Activated CD8-positive, alpha-beta memory T cell treated with anti-CD3 and anti-CD28 coated beads, Interleukin-2, amount 10 ng/mL, durations not matched to agents 7 days and 5 days (primary cell): Measurements from ENCODE around the gene GCNT2. TPM values are rescaled to one million over a fixed set of nuclear protein-coding genes. Genes with fewer than 3 reads are reported as not detected.

Experiments
- ATAC-seq: fragments of 150-1000 bp; cut with Tn5 transposase; one replicate; pipeline ENCODE4 v1.10.0; 2021; ENCODE audit warnings: moderate library complexity
- CTCF ChIA-PET: fragments of 350-600 bp; sonication (Branson Sonifier 250); formaldehyde crosslinking; loops from one replicate; lab custom pipeline; 2021; ENCODE audit warnings: antibody characterized with exemption; lab: Charles Lee
- DNase-seq: peaks from one replicate; pipeline ENCODE4 v3.0.0-alpha.2; 2020
- H3K27ac Mint-ChIP-seq: one replicate; pipeline ENCODE4 v1.8.0; 2021; ENCODE audit warnings: mild to moderate bottlenecking, mixed read lengths
- H3K27me3 Mint-ChIP-seq: one replicate; pipeline ENCODE4 v1.8.0; 2021; ENCODE audit warnings: mixed read lengths
- H3K36me3 Mint-ChIP-seq: one replicate; pipeline ENCODE4 v1.8.0; 2021; ENCODE audit warnings: mild to moderate bottlenecking, mixed read lengths
- H3K4me1 Mint-ChIP-seq: one replicate; pipeline ENCODE4 v1.8.0; 2021; ENCODE audit warnings: mixed read lengths
- H3K4me3 Mint-ChIP-seq: one replicate; pipeline ENCODE4 v1.8.0; 2021; ENCODE audit warnings: mild to moderate bottlenecking, moderate library complexity, mixed read lengths
- H3K9me3 Mint-ChIP-seq: one replicate; pipeline ENCODE4 v1.8.0; 2022; ENCODE audit warnings: low read depth, mixed read lengths
- total RNA-seq, 2 experiments: library from RNA; stranded (reverse); gene quantifications; one replicate each; pipeline ENCODE4 v1.2.3, GENCODE V29; 2021

The GCNT2 gene
- total RNA-seq, 2 experiments from 2014 or later: 2.2 to 4.3 TPM

GRCh38 chr6:10583509-10583901, 62.4 kb downstream of the GCNT2 start:
- CTCF ChIA-PET: no interaction called here
- ATAC-seq (peak; percentile 27), DNase-seq (no peak)
- Mint-ChIP-seq H3K27ac (peak overlapping the region; percentile 28), H3K36me3 (no peaks in the 10 kb centered on the region), H3K9me3 (no peaks in the 10 kb centered on the region), H3K4me1 (peaks cover 24% of the 10 kb centered on the region), H3K27me3 (no peaks in the 10 kb centered on the region), H3K4me3 (no peak overlapping the region)

GRCh38 chr6:10584607-10585006, 63.5 kb downstream of the GCNT2 start:
- ATAC-seq (no peak), DNase-seq (no peak)
- CTCF ChIA-PET: no interaction called here
- no peaks in the 10 kb centered on the region for H3K9me3 Mint-ChIP-seq
- H3K27ac Mint-ChIP-seq: no peak overlapping the region
- H3K4me1 Mint-ChIP-seq: peaks cover 24% of the 10 kb centered on the region
- no peak overlapping the region for H3K4me3 Mint-ChIP-seq
- no peaks in the 10 kb centered on the region for H3K36me3 Mint-ChIP-seq
- no peaks in the 10 kb centered on the region for H3K27me3 Mint-ChIP-seq

GRCh38 chr6:10585209-10585845, 64.2 kb downstream of the GCNT2 start:
- Mint-ChIP-seq H3K4me3 (no peak overlapping the region), H3K27me3 (no peaks in the 10 kb centered on the region), H3K27ac (no peak overlapping the region), H3K36me3 (no peaks in the 10 kb centered on the region), H3K9me3 (no peaks in the 10 kb centered on the region), H3K4me1 (peaks cover 24% of the 10 kb centered on the region)
- CTCF ChIA-PET: no interaction called here
- ATAC-seq (no peak), DNase-seq (no peak)

- DNase-seq: no peak
- CTCF ChIA-PET: no interaction called here
- H3K4me1 Mint-ChIP-seq: peaks cover 24% of the 10 kb centered on the region
- no peaks in the 10 kb centered on the region for H3K27me3 Mint-ChIP-seq
- peaks cover 1% of the 10 kb centered on the region for H3K36me3 Mint-ChIP-seq
- H3K27ac Mint-ChIP-seq: no peak overlapping the region
- H3K4me3 Mint-ChIP-seq: no peak overlapping the region
- ATAC-seq: no peak
- H3K9me3 Mint-ChIP-seq: no peaks in the 10 kb centered on the region
Measured at GRCh38 chr6:10586302-10586701, 65.2 kb downstream of the GCNT2 start.

GRCh38 chr6:10587656-10588406, 66.7 kb downstream of the GCNT2 start:
- H3K36me3 Mint-ChIP-seq: peaks cover 1% of the 10 kb centered on the region
- no peaks in the 10 kb centered on the region for H3K27me3 Mint-ChIP-seq
- no peak overlapping the region for H3K4me3 Mint-ChIP-seq
- peak; percentile 67 for DNase-seq
- CTCF ChIA-PET: no interaction called here
- no peak overlapping the region for H3K27ac Mint-ChIP-seq
- H3K4me1 Mint-ChIP-seq: peaks cover 20% of the 10 kb centered on the region
- peak; percentile 71 for ATAC-seq
- no peaks in the 10 kb centered on the region for H3K9me3 Mint-ChIP-seq

- ATAC-seq (no peak), DNase-seq (no peak)
- peaks cover 1% of the 10 kb centered on the region for H3K36me3 Mint-ChIP-seq
- H3K4me3 Mint-ChIP-seq: no peak overlapping the region
- peaks cover 10% of the 10 kb centered on the region for H3K4me1 Mint-ChIP-seq
- CTCF ChIA-PET: no interaction called here
- H3K9me3 Mint-ChIP-seq: no peaks in the 10 kb centered on the region
- no peak overlapping the region for H3K27ac Mint-ChIP-seq
- H3K27me3 Mint-ChIP-seq: no peaks in the 10 kb centered on the region
Measured at GRCh38 chr6:10588562-10589428, 67.6 kb downstream of the GCNT2 start.

GRCh38 chr6:10589429-10589727, 68.2 kb downstream of the GCNT2 start:
- H3K9me3 Mint-ChIP-seq: no peaks in the 10 kb centered on the region
- ATAC-seq: no peak
- no peak overlapping the region for H3K4me3 Mint-ChIP-seq
- H3K4me1 Mint-ChIP-seq: peaks cover 5% of the 10 kb centered on the region
- DNase-seq: no peak
- peaks cover 1% of the 10 kb centered on the region for H3K36me3 Mint-ChIP-seq
- CTCF ChIA-PET: no interaction called here
- no peaks in the 10 kb centered on the region for H3K27me3 Mint-ChIP-seq
- no peak overlapping the region for H3K27ac Mint-ChIP-seq

GRCh38 chr6:10589983-10590382, 68.8 kb downstream of the GCNT2 start:
- Mint-ChIP-seq H3K27me3 (no peaks in the 10 kb centered on the region), H3K4me3 (no peak overlapping the region), H3K9me3 (no peaks in the 10 kb centered on the region), H3K36me3 (peaks cover 1% of the 10 kb centered on the region), H3K4me1 (peaks cover 4% of the 10 kb centered on the region), H3K27ac (no peak overlapping the region)
- DNase-seq (no peak), ATAC-seq (no peak)
- CTCF ChIA-PET: no interaction called here

GRCh38 chr6:10591422-10592160, 70.4 kb downstream of the GCNT2 start:
- CTCF ChIA-PET: no interaction called here
- no peaks in the 10 kb centered on the region for H3K27me3 Mint-ChIP-seq
- ATAC-seq (no peak), DNase-seq (no peak)
- peaks cover 1% of the 10 kb centered on the region for H3K36me3 Mint-ChIP-seq
- no peaks in the 10 kb centered on the region for H3K9me3 Mint-ChIP-seq
- H3K4me1 Mint-ChIP-seq: peaks cover 6% of the 10 kb centered on the region
- H3K27ac Mint-ChIP-seq: no peak overlapping the region
- H3K4me3 Mint-ChIP-seq: no peak overlapping the region

GRCh38 chr6:10595731-10596664, 74.8 kb downstream of the GCNT2 start:
- H3K36me3 Mint-ChIP-seq: no peaks in the 10 kb centered on the region
- peaks cover 6% of the 10 kb centered on the region for H3K4me1 Mint-ChIP-seq
- no peaks in the 10 kb centered on the region for H3K9me3 Mint-ChIP-seq
- CTCF ChIA-PET: interaction anchor here (0.7 kb wide), 1 partner anchor 49 kb away, joined by 3 read pairs; no protein-coding TSS in a partner anchor
- no peak overlapping the region for H3K27ac Mint-ChIP-seq
- ATAC-seq (no peak), DNase-seq (no peak)
- no peak overlapping the region for H3K4me3 Mint-ChIP-seq
- no peaks in the 10 kb centered on the region for H3K27me3 Mint-ChIP-seq

GRCh38 chr6:10597499-10598001, 76.4 kb downstream of the GCNT2 start:
- Mint-ChIP-seq H3K27me3 (no peaks in the 10 kb centered on the region), H3K9me3 (no peaks in the 10 kb centered on the region), H3K27ac (no peak overlapping the region), H3K36me3 (no peaks in the 10 kb centered on the region), H3K4me3 (no peak overlapping the region), H3K4me1 (peaks cover 6% of the 10 kb centered on the region)
- ATAC-seq (no peak), DNase-seq (no peak)
- CTCF ChIA-PET: no interaction called here
